Breast epithelium (tissue), 3 donors: Measurements from ENCODE around the gene COMMD8.

Experiments
- CTCF ChIP-seq, 3 donors: fragments of 450-650 bp; IDR thresholded peaks; one replicate each; pipeline ENCODE4 v1.5.1; 2016 to 2017; ENCODE audit warnings: antibody characterized with exemption in 3 of 3, mild to moderate bottlenecking in 3 of 3, moderate library complexity in 3 of 3
- POLR2A ChIP-seq: fragments of 450-650 bp; IDR thresholded peaks from one replicate; pipeline ENCODE4 v1.6.1; 2016; ENCODE audit warnings: antibody characterized with exemption, mild to moderate bottlenecking, moderate library complexity
- POLR2AphosphoS5 ChIP-seq, 3 donors: sonication (generic); formaldehyde crosslinking; IDR thresholded peaks; one replicate each; pipeline ENCODE4 v1.6.1; 2017; ENCODE audit warnings: antibody characterized with exemption in 3 of 3

GRCh38 chr4:47406408-47406807 is 57.1 kb downstream of the COMMD8 start:
- no peak for TF ChIP-seq CTCF (IDR thresholded peaks at IDR 0.05)
- TF ChIP-seq POLR2AphosphoS5 (IDR thresholded peaks at IDR 0.05), result no peak
- TF ChIP-seq POLR2A, result no peak
